GM21515 (cell line): ENCODE measurements around the gene ZFC3H1.
"Not testable (repeated sequence)": the region's sequence is repeated elsewhere in the genome, so short reads cannot be mapped to it uniquely, and the experiment has no call there.

Experiments used
- ATAC-seq: cut with Tn5 transposase; IDR thresholded peaks from one replicate; pipeline ENCODE4 v1.9.1; 2021; ENCODE audit not compliant: unreplicated experiment

Gene ZFC3H1

GRCh38 chr12:71581206-71581605, 82.4 kb downstream of the ZFC3H1 start:
- ATAC-seq: no peak

GRCh38 chr12:71578694-71579258, 84.9 kb downstream of the ZFC3H1 start:
- no peak for ATAC-seq

GRCh38 chr12:71576496-71576895, 87.2 kb downstream of the ZFC3H1 start:
- no peak for ATAC-seq

GRCh38 chr12:71569885-71570284, 93.8 kb downstream of the ZFC3H1 start:
- ATAC-seq: not testable (repeated sequence)

GRCh38 chr12:71567537-71567936, 96.1 kb downstream of the ZFC3H1 start:
- ATAC-seq: no peak

GRCh38 chr12:71566655-71567054, 97.0 kb downstream of the ZFC3H1 start:
- ATAC-seq: no peak

DNA sequence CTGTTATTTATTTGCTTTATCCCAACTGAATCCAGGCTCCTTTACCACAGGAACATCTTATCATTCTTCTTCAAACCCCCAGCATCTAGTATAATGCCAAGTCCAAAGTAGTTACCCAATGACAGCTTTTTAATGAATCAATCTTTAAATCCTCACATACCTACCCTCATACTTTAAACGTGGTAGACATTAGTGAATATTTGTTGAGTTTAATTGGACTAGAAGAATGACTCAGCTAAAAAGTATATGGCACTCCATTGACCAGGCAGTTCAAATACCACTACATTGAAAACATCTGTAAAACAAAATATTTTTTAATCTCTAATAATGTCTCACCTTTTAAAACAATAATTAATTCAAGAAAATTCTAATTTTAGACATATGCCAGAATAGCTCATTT, 98.1 kb downstream of the ZFC3H1 start:
- no peak for ATAC-seq

DNA sequence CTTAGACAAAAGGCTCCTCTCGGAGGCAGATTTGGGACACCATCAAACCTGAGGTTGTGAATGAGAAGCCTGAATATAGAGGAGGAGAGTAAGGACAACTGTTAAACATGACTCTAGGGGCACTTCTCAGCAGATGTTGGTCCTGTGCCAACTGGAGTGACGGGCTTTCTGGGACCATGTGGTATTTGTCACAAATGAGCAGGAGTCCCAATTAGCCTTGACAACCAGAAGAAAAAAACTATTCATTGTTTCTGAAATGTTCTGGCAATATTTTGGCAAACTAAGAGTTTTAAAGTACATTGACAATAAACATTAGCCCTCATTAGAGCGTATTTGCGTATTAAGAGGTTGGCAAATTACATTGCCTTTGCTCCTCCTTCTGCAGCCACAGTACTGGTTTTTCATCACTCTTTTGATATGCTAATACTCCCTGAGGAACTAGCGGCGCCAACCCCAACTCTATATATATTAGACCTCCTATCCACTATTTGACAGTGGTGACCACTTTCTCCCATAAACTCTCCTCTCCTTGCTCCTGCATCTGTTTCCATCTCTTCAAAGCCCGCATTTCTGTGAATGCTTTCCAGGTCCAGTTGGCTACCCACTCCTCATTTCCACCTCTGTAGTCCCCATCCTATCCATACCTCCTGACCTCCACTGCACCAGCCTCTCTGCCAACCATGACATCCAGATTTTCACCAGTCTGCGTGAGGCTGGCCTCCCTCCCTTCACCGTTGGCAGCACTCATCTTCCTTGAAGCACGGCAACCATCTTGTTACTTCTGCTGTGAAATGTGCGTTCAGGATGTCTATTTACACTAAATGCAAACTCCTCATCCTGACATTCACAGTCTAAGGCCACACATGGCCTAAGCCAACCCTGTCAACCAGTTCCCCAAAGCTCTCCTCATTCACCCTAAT, 100.7 kb downstream of the ZFC3H1 start:
- ATAC-seq: no peak
